ENCODE measurements around the gene HOXD8. TPM values are rescaled to one million over a fixed set of nuclear protein-coding genes. Genes with fewer than 3 reads are reported as not detected.

Gene HOXD8
- total RNA-seq, 1 donor from 2014 or later = not detected

DNA sequence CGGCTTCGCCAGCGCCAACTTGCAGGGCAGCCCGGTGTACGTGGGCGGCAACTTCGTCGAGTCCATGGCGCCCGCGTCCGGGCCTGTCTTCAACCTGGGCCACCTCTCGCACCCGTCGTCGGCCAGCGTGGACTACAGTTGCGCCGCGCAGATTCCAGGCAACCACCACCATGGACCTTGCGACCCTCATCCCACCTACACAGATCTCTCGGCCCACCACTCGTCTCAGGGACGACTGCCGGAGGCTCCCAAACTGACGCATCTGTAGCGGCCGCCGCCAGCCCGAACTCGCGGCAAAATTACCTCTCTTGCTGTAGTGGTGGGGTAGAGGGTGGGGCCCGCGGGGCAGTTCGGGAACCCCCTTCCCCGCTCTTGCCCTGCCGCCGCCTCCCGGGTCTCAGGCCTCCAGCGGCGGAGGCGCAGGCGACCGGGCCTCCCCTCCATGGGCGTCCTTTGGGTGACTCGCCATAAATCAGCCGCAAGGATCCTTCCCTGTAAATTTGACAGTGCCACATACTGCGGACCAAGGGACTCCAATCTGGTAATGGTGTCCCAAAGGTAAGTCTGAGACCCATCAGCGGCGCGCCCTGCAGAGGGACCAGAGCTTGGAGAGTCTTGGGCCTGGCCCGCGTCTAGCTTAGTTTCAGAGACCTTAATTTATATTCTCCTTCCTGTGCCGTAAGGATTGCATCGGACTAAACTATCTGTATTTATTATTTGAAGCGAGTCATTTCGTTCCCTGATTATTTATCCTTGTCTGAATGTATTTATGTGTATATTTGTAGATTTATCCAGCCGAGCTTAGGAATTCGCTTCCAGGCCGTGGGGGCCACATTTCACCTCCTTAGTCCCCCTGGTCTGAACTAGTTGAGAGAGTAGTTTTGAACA is 42.7 kb downstream of the HOXD8 start:
- Histone ChIP-seq H3K4me3 (ENCODE audit: insufficient read depth, low read depth, low read length) (peak overlapping the region; percentile 20), H3K9me3 (ENCODE audit: insufficient read depth, low read depth, low read length) (no peaks in the 10 kb centered on the region), H3K9ac (ENCODE audit: low read length) (peak overlapping the region; percentile 57), H3K4me2 (ENCODE audit: low read length) (peak overlapping the region; percentile 50), H3K79me2 (ENCODE audit: insufficient read depth, low read length) (no peaks in the 10 kb centered on the region), H3K27ac (ENCODE audit: low read depth, low read length) (peak overlapping the region; percentile 37), H3K4me1 (ENCODE audit: insufficient read depth, low read length) (peaks cover 4% of the 10 kb centered on the region), H3K36me3 (ENCODE audit: insufficient read depth, low read length) (no peaks in the 10 kb centered on the region), H3K27me3 (ENCODE audit: insufficient read depth, low read length) (peaks cover 61% of the 10 kb centered on the region), H2AFZ (ENCODE audit: low read depth, low read length) (peak overlapping the region; percentile 66), H4K20me1 (ENCODE audit: insufficient read depth, low read length) (no peaks in the 10 kb centered on the region)
- H3K27me3 Mint-ChIP-seq (ENCODE audit: low read depth, unreplicated experiment) = peaks cover 79% of the 10 kb centered on the region
- peaks cover 13% of the 10 kb centered on the region for H3K9me3 Mint-ChIP-seq (ENCODE audit: unreplicated experiment)
- DNase-seq (ENCODE audit: low read depth) = peak; percentile 49
- TF ChIP-seq CTCF (IDR thresholded peaks at IDR 0.05; ENCODE audit: insufficient read depth, low read depth, low read length) (no peak), EZH2 (IDR thresholded peaks at IDR 0.05; ENCODE audit: insufficient read depth, low read length) (peak; percentile 79)
- H3K27ac Mint-ChIP-seq (ENCODE audit: unreplicated experiment) = no peak overlapping the region
- H3K4me3 Mint-ChIP-seq (ENCODE audit: unreplicated experiment) = no peak overlapping the region
- no peak for FAIRE-seq
- no peaks in the 10 kb centered on the region for H3K36me3 Mint-ChIP-seq (ENCODE audit: low read depth, unreplicated experiment)
- peaks cover 12% of the 10 kb centered on the region for H3K4me1 Mint-ChIP-seq (ENCODE audit: low read depth, unreplicated experiment)

- DNase-seq (ENCODE audit: low read depth) (no peak), FAIRE-seq (no peak)
- Mint-ChIP-seq H3K27ac (ENCODE audit: unreplicated experiment) (no peak overlapping the region), H3K9me3 (ENCODE audit: unreplicated experiment) (peaks cover 13% of the 10 kb centered on the region), H3K27me3 (ENCODE audit: low read depth, unreplicated experiment) (peaks cover 78% of the 10 kb centered on the region), H3K36me3 (ENCODE audit: low read depth, unreplicated experiment) (no peaks in the 10 kb centered on the region), H3K4me1 (ENCODE audit: low read depth, unreplicated experiment) (peaks cover 12% of the 10 kb centered on the region), H3K4me3 (ENCODE audit: unreplicated experiment) (no peak overlapping the region)
- Histone ChIP-seq H3K27ac (ENCODE audit: low read depth, low read length) (peak overlapping the region; percentile 37), H4K20me1 (ENCODE audit: insufficient read depth, low read length) (no peaks in the 10 kb centered on the region), H3K36me3 (ENCODE audit: insufficient read depth, low read length) (no peaks in the 10 kb centered on the region), H3K9me3 (ENCODE audit: insufficient read depth, low read depth, low read length) (no peaks in the 10 kb centered on the region), H3K9ac (ENCODE audit: low read length) (peak overlapping the region; percentile 57), H3K4me3 (ENCODE audit: insufficient read depth, low read depth, low read length) (peak overlapping the region; percentile 31), H3K4me2 (ENCODE audit: low read length) (peak overlapping the region; percentile 50), H3K79me2 (ENCODE audit: insufficient read depth, low read length) (no peaks in the 10 kb centered on the region), H3K27me3 (ENCODE audit: insufficient read depth, low read length) (peaks cover 61% of the 10 kb centered on the region), H3K4me1 (ENCODE audit: insufficient read depth, low read length) (peaks cover 4% of the 10 kb centered on the region), H2AFZ (ENCODE audit: low read depth, low read length) (no peak overlapping the region)
- no peak for TF ChIP-seq CTCF (IDR thresholded peaks at IDR 0.05; ENCODE audit: insufficient read depth, low read depth, low read length)
- no peak for TF ChIP-seq EZH2 (IDR thresholded peaks at IDR 0.05; ENCODE audit: insufficient read depth, low read length)
Observed at GRCh38 chr2:176172895-176173566, 43.5 kb downstream of the HOXD8 start.
